Islet of Langerhans (tissue), 1 donor: ENCODE results near the gene HOXD1.

Source experiments
- FAIRE-seq: peaks from one replicate; lab custom pipeline; 2011; peaks lifted over from hg19 to GRCh38; lab: Jason Lieb, UNC

Gene HOXD1

GRCh38 chr2:176165370-176166050, 23.0 kb upstream of the HOXD1 start:
- FAIRE-seq: no peak

- no peak for FAIRE-seq
These were observed 22.2 kb upstream of the HOXD1 start for GRCh38 chr2:176166272-176166671.

GRCh38 chr2:176167398-176167797, 21.1 kb upstream of the HOXD1 start:
- FAIRE-seq: no peak

- FAIRE-seq: no peak
These were observed 19.3 kb upstream of the HOXD1 start for GRCh38 chr2:176169181-176169580.

- no peak for FAIRE-seq
These were observed 18.8 kb upstream of the HOXD1 start for GRCh38 chr2:176169711-176170110.

- no peak for FAIRE-seq
These were observed 17.7 kb upstream of the HOXD1 start for GRCh38 chr2:176170602-176171305.

GRCh38 chr2:176171351-176172006, 17.0 kb upstream of the HOXD1 start:
- FAIRE-seq: no peak

GRCh38 chr2:176172007-176172894, 16.2 kb upstream of the HOXD1 start:
- FAIRE-seq: no peak

GRCh38 chr2:176172895-176173566, 15.4 kb upstream of the HOXD1 start:
- no peak for FAIRE-seq

GRCh38 chr2:176173567-176174381, 14.7 kb upstream of the HOXD1 start:
- FAIRE-seq: no peak

- no peak for FAIRE-seq
These were observed 14.1 kb upstream of the HOXD1 start for GRCh38 chr2:176174382-176174823.

GRCh38 chr2:176174824-176175708, 13.4 kb upstream of the HOXD1 start:
- no peak for FAIRE-seq

GRCh38 chr2:176175709-176176607, 12.5 kb upstream of the HOXD1 start:
- FAIRE-seq: no peak

GRCh38 chr2:176177580-176178037, 10.9 kb upstream of the HOXD1 start:
- FAIRE-seq: no peak

- no peak for FAIRE-seq
These were observed 10.3 kb upstream of the HOXD1 start for GRCh38 chr2:176178038-176178756.

GRCh38 chr2:176178757-176179295, 9.6 kb upstream of the HOXD1 start:
- no peak for FAIRE-seq

GRCh38 chr2:176181551-176181950, 6.9 kb upstream of the HOXD1 start:
- no peak for FAIRE-seq

GRCh38 chr2:176182671-176183070, 5.8 kb upstream of the HOXD1 start:
- no peak for FAIRE-seq
